CD4-positive, alpha-beta T cell (primary cell): Measurements from ENCODE around the gene ERVK3-1. TPM values are rescaled to one million over a fixed set of nuclear protein-coding genes. Genes with fewer than 3 reads are reported as not detected.

Experiments used
- ATAC-seq: fragments of 200-7000 bp; cut with Tn5 transposase; one replicate; pipeline ENCODE4 v1.10.0; 2022; ENCODE audit warnings: mild to moderate bottlenecking; ENCODE audit not compliant: poor library complexity
- CTCF ChIA-PET: fragments of 350-600 bp; sonication (Branson Sonifier 250); formaldehyde crosslinking; loops from one replicate; lab custom pipeline; 2021; ENCODE audit warnings: antibody characterized with exemption, inconsistent platforms; lab: Charles Lee
- POLR2A ChIA-PET: fragments of 350-600 bp; sonication (Branson Sonifier 250); formaldehyde crosslinking; loops from one replicate; lab custom pipeline; 2021; ENCODE audit warnings: antibody characterized with exemption, inconsistent platforms; lab: Charles Lee
- DNase-seq, 14 experiments: peaks; one replicate each; pipeline ENCODE4 v3.0.0-alpha.2; 2013 to 2020; ENCODE audit warnings: mixed read lengths in 2 of 14
- H3K27ac ChIP-seq, 2 donors: one replicate each; pipeline versions ENCODE4 v1.5.1 to v1.7.0; 2013; ENCODE audit warnings: low read length in 2 of 2, low read depth in 1 of 2, mild to moderate bottlenecking in 1 of 2
- H3K27me3 ChIP-seq, 2 experiments: 1 replicate in 1 of 2; 2 replicates in 1 of 2; pipeline versions ENCODE4 v1.6.1 to v1.7.0; 2013; ENCODE audit warnings: low read length in 2 of 2, control low read depth in 1 of 2, mild to moderate bottlenecking in 1 of 2, moderate library complexity in 1 of 2; ENCODE audit not compliant: insufficient read depth in 2 of 2, control insufficient read depth in 1 of 2
- H3K36me3 ChIP-seq: one replicate; pipeline ENCODE4 v1.6.1; 2013; ENCODE audit warnings: low read length, control low read depth; ENCODE audit not compliant: insufficient read depth
- H3K4me1 ChIP-seq: one replicate; pipeline ENCODE4 v1.6.1; 2013; ENCODE audit warnings: low read length, control low read depth; ENCODE audit not compliant: insufficient read depth
- H3K4me3 ChIP-seq: one replicate; pipeline ENCODE4 v1.5.1; 2013; ENCODE audit warnings: mild to moderate bottlenecking, low read length, moderate library complexity
- H3K9me3 ChIP-seq, 2 experiments: 1 replicate in 1 of 2; 2 replicates in 1 of 2; pipeline versions ENCODE4 v1.6.1 to v1.7.0; 2013; ENCODE audit warnings: low read length in 2 of 2, mild to moderate bottlenecking in 2 of 2, control low read depth in 1 of 2, moderate library complexity in 1 of 2; ENCODE audit not compliant: control insufficient read depth in 1 of 2, insufficient read depth in 1 of 2
- H3K27ac Mint-ChIP-seq: one replicate; pipeline ENCODE4 v1.8.0; 2020; ENCODE audit warnings: mixed read lengths
- H3K27me3 Mint-ChIP-seq: one replicate; pipeline ENCODE4 v1.8.0; 2021; ENCODE audit warnings: mixed read lengths
- H3K36me3 Mint-ChIP-seq: one replicate; pipeline ENCODE4 v1.8.0; 2021; ENCODE audit warnings: low read depth, mixed read lengths
- H3K4me1 Mint-ChIP-seq: one replicate; pipeline ENCODE4 v1.8.0; 2021; ENCODE audit warnings: low read depth, mixed read lengths
- H3K4me3 Mint-ChIP-seq: one replicate; pipeline ENCODE4 v1.8.0; 2020; ENCODE audit warnings: mild to moderate bottlenecking, mixed read lengths
- H3K9me3 Mint-ChIP-seq: one replicate; pipeline ENCODE4 v1.8.0; 2020; ENCODE audit warnings: mixed read lengths
- CTCF ChIP-seq: fragments of 200-600 bp; IDR thresholded peaks from one replicate; pipeline ENCODE4 v1.8.0; 2022; ENCODE audit warnings: antibody characterized with exemption, mild to moderate bottlenecking
- intact Hi-C, 2 experiments: fragments of 100-400 bp; cut with DNase I in 1 of 2; cut with micrococcal nuclease in 1 of 2; formaldehyde crosslinking; loops; one replicate each; pipeline versions ENCODE4 v1.15.1 to v1.9.0; 2023 to 2025; cut with DNase I, micrococcal nuclease
- total RNA-seq, 174 experiments: library from RNA in 2 of 174; stranded (reverse) in 2 of 174; gene quantifications; one replicate each; pipeline ENCODE4 v1.2.3 and lab custom pipeline; 2021 to 2026

ERVK3-1 gene
- total RNA-seq, 2 experiments from 2014 or later, result 150 to 153 TPM

- no peak overlapping the region for H3K27ac ChIP-seq
- CTCF ChIA-PET, result no interaction called here
- Mint-ChIP-seq H3K27ac (no peak overlapping the region), H3K4me1 (peaks cover 39% of the 10 kb centered on the region), H3K27me3 (no peaks in the 10 kb centered on the region), H3K4me3 (peak overlapping the region; percentile 6), H3K9me3 (no peaks in the 10 kb centered on the region), H3K36me3 (peaks cover 98% of the 10 kb centered on the region)
- no peak overlapping the region for H3K4me3 ChIP-seq
- POLR2A ChIA-PET, result no interaction called here
- TF ChIP-seq CTCF, result no peak
- H3K27me3 ChIP-seq, result no peaks in the 10 kb centered on the region
- H3K9me3 ChIP-seq, result peaks cover 0 to 9% of the 10 kb centered on the region in 2 experiments
- intact Hi-C loops, result no loop called here
- ATAC-seq, result no peak
- H3K4me1 ChIP-seq, result peaks cover 7% of the 10 kb centered on the region
- no peak for DNase-seq
- H3K36me3 ChIP-seq, result peaks cover 83% of the 10 kb centered on the region
These were observed 6.2 kb downstream of the ERVK3-1 start for GRCh38 chr19:58311345-58311865.

- Mint-ChIP-seq H3K4me3 (no peak overlapping the region), H3K9me3 (no peaks in the 10 kb centered on the region), H3K27me3 (no peaks in the 10 kb centered on the region), H3K27ac (no peak overlapping the region), H3K4me1 (peaks cover 3% of the 10 kb centered on the region), H3K36me3 (peaks cover 59% of the 10 kb centered on the region)
- DNase-seq (no peak), ATAC-seq (no peak)
- H3K27me3 ChIP-seq, result no peaks in the 10 kb centered on the region
- peaks cover 0 to 12% of the 10 kb centered on the region in 2 experiments for H3K9me3 ChIP-seq
- no peaks in the 10 kb centered on the region for H3K4me1 ChIP-seq
- intact Hi-C loops, result no loop called here
- H3K27ac ChIP-seq, result no peak overlapping the region
- CTCF ChIA-PET, result no interaction called here
- POLR2A ChIA-PET, result no interaction called here
- no peak for TF ChIP-seq CTCF
- no peak overlapping the region for H3K4me3 ChIP-seq
- H3K36me3 ChIP-seq, result peaks cover 48% of the 10 kb centered on the region
These were observed 10.4 kb downstream of the ERVK3-1 start for GRCh38 chr19:58315580-58315979.

GRCh38 chr19:58317476-58318072 is 12.4 kb downstream of the ERVK3-1 start:
- Histone ChIP-seq H3K36me3 (peaks cover 33% of the 10 kb centered on the region), H3K4me3 (no peak overlapping the region), H3K27ac (no peak overlapping the region), H3K9me3 (peaks cover 0 to 12% of the 10 kb centered on the region in 2 experiments), H3K27me3 (no peaks in the 10 kb centered on the region), H3K4me1 (no peaks in the 10 kb centered on the region)
- H3K4me3 Mint-ChIP-seq, result no peak overlapping the region
- H3K36me3 Mint-ChIP-seq, result peaks cover 42% of the 10 kb centered on the region
- TF ChIP-seq CTCF, result no peak
- no peak overlapping the region for H3K27ac Mint-ChIP-seq
- ATAC-seq (no peak), DNase-seq (peak in 3 of 14 experiments; percentile 16 to 57 (median 55))
- ChIA-PET CTCF (interaction anchor here (0.7 kb wide), 1 partner anchor 13 kb away, joined by 3 read pairs; no protein-coding TSS in a partner anchor), POLR2A (interaction anchor here (0.6 to 1.4 kb wide), 2 partner anchors 13 to 15 kb away, joined by 3 to 4 read pairs; partner anchors contain the start of gene ERVK3-1)
- H3K4me1 Mint-ChIP-seq, result no peaks in the 10 kb centered on the region
- H3K27me3 Mint-ChIP-seq, result no peaks in the 10 kb centered on the region
- no peaks in the 10 kb centered on the region for H3K9me3 Mint-ChIP-seq
- intact Hi-C loops, result no loop called here
